Chondrocyte (in vitro differentiated cells): ENCODE measurements around the gene C16orf54. TPM values are rescaled to one million over a fixed set of nuclear protein-coding genes. Genes with fewer than 3 reads are reported as not detected.
"Not testable (repeated sequence)": the region's sequence is repeated elsewhere in the genome, so short reads cannot be mapped to it uniquely, and the experiment has no call there.

Experiments
- DNase-seq: peaks from one replicate; pipeline ENCODE4 v3.0.0; 2021; ENCODE audit warnings: mixed read lengths, low spot score
- H3K27ac Mint-ChIP-seq: one replicate; pipeline ENCODE4 v1.8.0; 2021; ENCODE audit warnings: mild to moderate bottlenecking, moderate library complexity, mixed read lengths; ENCODE audit not compliant: unreplicated experiment
- H3K27me3 Mint-ChIP-seq: 2 replicates; pipeline ENCODE4 v1.8.0; 2021; ENCODE audit warnings: low read depth, mixed read lengths
- H3K36me3 Mint-ChIP-seq: 2 replicates; pipeline ENCODE4 v1.8.0; 2021; ENCODE audit warnings: low read depth, mixed read lengths
- H3K4me1 Mint-ChIP-seq: 2 replicates; pipeline ENCODE4 v1.8.0; 2021; ENCODE audit warnings: low read depth, mild to moderate bottlenecking, mixed read lengths
- H3K4me3 Mint-ChIP-seq: one replicate; pipeline ENCODE4 v1.8.0; 2021; ENCODE audit warnings: mild to moderate bottlenecking, moderate library complexity, mixed read lengths; ENCODE audit not compliant: unreplicated experiment
- H3K9me3 Mint-ChIP-seq: 2 replicates; pipeline ENCODE4 v1.8.0; 2021; ENCODE audit warnings: low read depth, mixed read lengths
- total RNA-seq: library from RNA; stranded (reverse); gene quantifications from 3 replicates; pipeline ENCODE4 v1.2.1, GENCODE V29; 2021
- TF ChIP-seq, protein P1 (sequence below): fragments of 200-600 bp; sonication (generic); IDR thresholded peaks from 2 replicates; pipeline ENCODE4 v1.5.0; 2021; ENCODE audit warnings: antibody characterized with exemption, mild to moderate bottlenecking, moderate library complexity

C16orf54 gene
- total RNA-seq, 1 donor from 2014 or later: not detected

DNA sequence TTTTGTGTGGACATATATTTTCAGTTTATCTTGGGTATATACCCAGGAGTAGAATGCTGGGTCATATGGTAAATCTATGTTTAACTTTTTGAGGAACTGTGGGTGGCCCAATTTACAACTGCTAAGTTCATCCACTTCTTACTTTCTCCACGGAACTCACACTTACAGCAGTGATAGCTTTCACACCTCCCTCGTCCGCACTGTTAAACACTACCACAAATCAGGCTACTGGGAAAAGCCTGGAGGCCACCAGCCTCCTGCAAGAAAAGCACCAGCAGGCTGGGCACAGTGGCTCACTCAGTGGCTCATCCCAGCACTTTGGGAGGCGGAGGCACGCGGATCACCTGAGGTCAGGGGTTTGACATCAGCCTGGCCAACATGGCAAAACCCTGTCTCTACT lies 17.5 kb upstream of the C16orf54 start:
- H3K36me3 Mint-ChIP-seq: no peaks in the 10 kb centered on the region
- no peak overlapping the region for H3K27ac Mint-ChIP-seq
- no peak for DNase-seq
- no peaks in the 10 kb centered on the region for H3K9me3 Mint-ChIP-seq
- peaks cover 8% of the 10 kb centered on the region for H3K27me3 Mint-ChIP-seq
- TF ChIP-seq, protein P1, sequence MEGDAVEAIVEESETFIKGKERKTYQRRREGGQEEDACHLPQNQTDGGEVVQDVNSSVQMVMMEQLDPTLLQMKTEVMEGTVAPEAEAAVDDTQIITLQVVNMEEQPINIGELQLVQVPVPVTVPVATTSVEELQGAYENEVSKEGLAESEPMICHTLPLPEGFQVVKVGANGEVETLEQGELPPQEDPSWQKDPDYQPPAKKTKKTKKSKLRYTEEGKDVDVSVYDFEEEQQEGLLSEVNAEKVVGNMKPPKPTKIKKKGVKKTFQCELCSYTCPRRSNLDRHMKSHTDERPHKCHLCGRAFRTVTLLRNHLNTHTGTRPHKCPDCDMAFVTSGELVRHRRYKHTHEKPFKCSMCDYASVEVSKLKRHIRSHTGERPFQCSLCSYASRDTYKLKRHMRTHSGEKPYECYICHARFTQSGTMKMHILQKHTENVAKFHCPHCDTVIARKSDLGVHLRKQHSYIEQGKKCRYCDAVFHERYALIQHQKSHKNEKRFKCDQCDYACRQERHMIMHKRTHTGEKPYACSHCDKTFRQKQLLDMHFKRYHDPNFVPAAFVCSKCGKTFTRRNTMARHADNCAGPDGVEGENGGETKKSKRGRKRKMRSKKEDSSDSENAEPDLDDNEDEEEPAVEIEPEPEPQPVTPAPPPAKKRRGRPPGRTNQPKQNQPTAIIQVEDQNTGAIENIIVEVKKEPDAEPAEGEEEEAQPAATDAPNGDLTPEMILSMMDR: no peak
- peaks cover 2% of the 10 kb centered on the region for H3K4me1 Mint-ChIP-seq
- H3K4me3 Mint-ChIP-seq: no peak overlapping the region

DNA sequence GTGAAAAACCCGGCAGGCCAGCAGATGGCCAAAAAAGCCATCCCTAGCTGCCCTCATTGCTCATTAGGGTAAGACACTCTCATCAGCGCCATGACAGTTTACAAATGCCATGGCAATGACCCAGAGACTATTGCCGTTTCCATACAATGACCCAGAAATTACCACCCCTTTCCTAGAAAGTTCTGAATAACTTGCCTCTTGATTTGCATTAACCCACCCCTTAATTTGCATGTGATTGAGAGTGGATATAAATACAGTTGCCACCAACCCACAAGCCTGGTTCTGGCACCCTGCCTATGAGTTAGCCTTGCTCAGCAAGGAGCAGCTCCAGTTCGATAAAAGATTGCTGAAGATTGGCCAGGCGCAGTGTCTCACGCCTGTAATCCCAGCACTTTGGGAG lies 16.1 kb upstream of the C16orf54 start:
- Mint-ChIP-seq H3K4me1 (peaks cover 13% of the 10 kb centered on the region), H3K27me3 (peaks cover 8% of the 10 kb centered on the region), H3K27ac (no peak overlapping the region), H3K4me3 (no peak overlapping the region), H3K9me3 (no peaks in the 10 kb centered on the region), H3K36me3 (no peaks in the 10 kb centered on the region)
- DNase-seq: no peak
- TF ChIP-seq, protein P1: no peak

DNA sequence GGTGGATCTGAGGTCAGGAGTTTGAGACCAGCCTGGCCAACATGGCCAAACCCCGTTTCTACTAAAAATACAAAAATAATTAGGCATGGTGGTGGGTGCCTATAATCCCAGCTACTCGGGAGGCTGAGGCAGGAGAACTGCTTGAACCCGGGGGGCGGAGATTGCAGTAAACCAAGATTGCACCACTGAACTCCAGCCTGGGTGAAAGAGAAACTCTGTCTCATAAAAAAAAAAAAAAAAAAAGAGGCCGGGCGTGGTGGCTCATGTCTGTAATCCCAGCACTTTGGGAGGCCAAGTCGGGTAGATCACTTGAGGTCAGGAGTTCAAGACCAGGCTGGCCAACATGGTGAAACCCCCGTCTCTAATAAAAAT lies 15.5 kb upstream of the C16orf54 start:
- not testable (repeated sequence) for H3K27me3 Mint-ChIP-seq, H3K27ac Mint-ChIP-seq, H3K36me3 Mint-ChIP-seq, DNase-seq, H3K4me3 Mint-ChIP-seq, H3K9me3 Mint-ChIP-seq
- H3K4me1 Mint-ChIP-seq: peaks cover 15% of the 10 kb centered on the region

DNA sequence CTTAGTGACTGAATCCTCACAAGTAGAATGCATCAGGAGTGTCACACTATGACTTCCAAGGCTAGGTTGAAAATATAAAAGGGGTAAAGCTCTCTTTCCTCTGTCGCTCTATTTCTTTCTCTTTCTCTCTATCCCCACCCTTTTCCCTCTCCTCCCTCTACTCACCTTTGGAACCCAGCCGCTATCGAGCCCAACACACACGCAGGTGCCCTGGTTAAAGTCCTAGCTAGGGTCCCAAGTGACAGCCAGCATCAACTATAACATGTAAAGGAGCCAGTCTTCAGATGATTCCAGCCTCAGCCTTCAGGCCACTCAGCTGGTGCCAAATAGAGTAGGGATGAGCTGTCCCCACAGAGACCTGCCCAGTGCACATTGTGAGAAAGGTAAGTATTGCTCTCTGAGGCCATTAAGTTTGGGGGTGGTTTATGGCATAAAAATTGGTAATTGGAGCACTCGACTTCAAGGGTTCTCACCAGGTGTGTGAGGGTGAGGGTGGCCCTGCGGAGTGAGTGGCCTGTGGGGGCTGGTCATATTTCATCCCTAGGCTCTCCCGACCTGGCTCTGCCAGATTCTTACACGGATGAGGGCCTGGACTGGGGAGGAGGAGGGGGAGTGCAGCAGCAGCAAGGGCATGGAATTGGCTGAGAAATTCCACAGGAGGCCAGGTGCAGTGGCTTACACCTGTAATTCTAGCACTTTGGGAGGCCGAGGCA lies 14.9 kb upstream of the C16orf54 start:
- TF ChIP-seq, protein P1: no peak
- no peak for DNase-seq
- H3K36me3 Mint-ChIP-seq: no peaks in the 10 kb centered on the region
- peaks cover 8% of the 10 kb centered on the region for H3K27me3 Mint-ChIP-seq
- H3K9me3 Mint-ChIP-seq: no peaks in the 10 kb centered on the region
- H3K4me3 Mint-ChIP-seq: no peak overlapping the region
- peaks cover 15% of the 10 kb centered on the region for H3K4me1 Mint-ChIP-seq
- H3K27ac Mint-ChIP-seq: no peak overlapping the region

DNA sequence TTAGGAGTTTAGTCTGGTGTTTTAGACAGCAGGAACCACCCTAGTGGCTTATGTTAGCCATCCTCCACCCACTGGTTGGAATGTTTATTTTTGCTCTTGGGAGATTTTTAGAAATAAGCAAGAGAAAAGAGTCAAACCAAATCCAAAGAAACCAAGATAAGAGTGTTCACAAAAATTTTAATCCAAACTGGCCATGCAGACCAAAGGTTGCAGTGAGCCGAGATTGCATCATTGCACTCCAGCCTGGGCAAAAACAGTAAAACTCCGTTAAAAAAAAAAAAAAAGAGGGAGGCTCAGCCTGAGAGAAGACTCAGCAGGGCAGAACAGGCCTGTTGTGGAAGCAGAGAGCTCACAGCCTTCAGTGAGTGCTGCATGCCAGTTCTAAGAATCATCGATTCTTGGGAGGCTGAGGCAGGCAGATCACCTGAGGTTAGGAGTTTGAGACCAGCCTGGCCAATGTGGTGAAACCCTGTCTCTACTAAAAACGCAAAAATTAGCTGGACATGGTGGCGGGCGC lies 12.2 kb upstream of the C16orf54 start:
- Mint-ChIP-seq H3K27me3 (no peaks in the 10 kb centered on the region), H3K4me1 (peaks cover 15% of the 10 kb centered on the region), H3K27ac (peak overlapping the region; percentile 83), H3K9me3 (no peaks in the 10 kb centered on the region), H3K36me3 (no peaks in the 10 kb centered on the region), H3K4me3 (no peak overlapping the region)
- TF ChIP-seq, protein P1: peak; percentile 65
- DNase-seq: no peak

DNA sequence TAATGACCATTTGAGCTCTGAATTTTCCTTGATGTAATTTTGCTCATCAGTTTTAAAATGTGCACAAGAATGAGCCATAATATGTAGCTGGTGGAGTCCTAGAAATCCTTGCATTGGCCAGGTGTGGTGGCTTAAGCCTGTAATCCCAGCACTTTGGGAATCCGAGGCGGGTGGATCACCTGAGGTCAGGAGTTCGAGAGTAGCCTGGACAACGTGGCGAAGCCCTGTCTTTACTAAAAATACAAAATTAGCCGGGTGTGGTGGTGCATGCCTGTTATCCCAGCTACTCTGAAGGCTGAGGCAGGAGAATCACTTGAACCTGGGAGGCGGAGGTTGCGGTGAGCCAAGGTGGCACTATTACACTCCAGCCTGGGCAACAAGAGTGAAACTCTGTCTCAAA lies 11.3 kb upstream of the C16orf54 start:
- DNase-seq, H3K27me3 Mint-ChIP-seq, H3K36me3 Mint-ChIP-seq, H3K9me3 Mint-ChIP-seq, H3K4me3 Mint-ChIP-seq: not testable (repeated sequence)
- H3K4me1 Mint-ChIP-seq: peaks cover 15% of the 10 kb centered on the region
- peak overlapping the region; percentile 17 for H3K27ac Mint-ChIP-seq
